ENCODE data around the gene NKX2-2.

DNA sequence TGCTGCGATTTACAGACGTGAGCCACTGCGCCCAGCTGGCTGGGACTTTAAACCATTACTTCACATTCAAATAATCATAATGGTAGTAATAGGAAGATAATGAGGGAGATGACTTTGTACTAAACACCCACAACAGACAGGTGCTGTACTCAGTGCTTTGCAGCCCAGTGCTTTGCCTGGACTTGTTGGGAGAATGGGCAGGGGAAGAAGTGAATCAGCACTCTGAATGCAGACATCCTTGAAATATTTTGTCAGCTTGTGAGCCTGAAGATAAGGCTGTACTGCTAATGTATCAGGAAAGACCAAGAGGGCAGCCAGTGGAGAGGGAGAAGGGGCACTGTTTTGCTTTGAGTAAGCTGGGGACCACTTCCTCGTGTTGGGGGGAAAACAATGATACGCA lies 17.4 kb downstream of the NKX2-2 start:
- TF ChIP-seq, protein P1, sequence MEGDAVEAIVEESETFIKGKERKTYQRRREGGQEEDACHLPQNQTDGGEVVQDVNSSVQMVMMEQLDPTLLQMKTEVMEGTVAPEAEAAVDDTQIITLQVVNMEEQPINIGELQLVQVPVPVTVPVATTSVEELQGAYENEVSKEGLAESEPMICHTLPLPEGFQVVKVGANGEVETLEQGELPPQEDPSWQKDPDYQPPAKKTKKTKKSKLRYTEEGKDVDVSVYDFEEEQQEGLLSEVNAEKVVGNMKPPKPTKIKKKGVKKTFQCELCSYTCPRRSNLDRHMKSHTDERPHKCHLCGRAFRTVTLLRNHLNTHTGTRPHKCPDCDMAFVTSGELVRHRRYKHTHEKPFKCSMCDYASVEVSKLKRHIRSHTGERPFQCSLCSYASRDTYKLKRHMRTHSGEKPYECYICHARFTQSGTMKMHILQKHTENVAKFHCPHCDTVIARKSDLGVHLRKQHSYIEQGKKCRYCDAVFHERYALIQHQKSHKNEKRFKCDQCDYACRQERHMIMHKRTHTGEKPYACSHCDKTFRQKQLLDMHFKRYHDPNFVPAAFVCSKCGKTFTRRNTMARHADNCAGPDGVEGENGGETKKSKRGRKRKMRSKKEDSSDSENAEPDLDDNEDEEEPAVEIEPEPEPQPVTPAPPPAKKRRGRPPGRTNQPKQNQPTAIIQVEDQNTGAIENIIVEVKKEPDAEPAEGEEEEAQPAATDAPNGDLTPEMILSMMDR (conservative IDR thresholded peaks at IDR 0.05; ENCODE audit: low read depth, low read length), result no peak
- no peak for TF ChIP-seq EZH2 (IDR thresholded peaks at IDR 0.05; ENCODE audit: borderline replicate concordance, low read depth, low read length, poor library complexity, severe bottlenecking)
